Measurements from ENCODE around the gene IQGAP1.

IQGAP1 gene

DNA sequence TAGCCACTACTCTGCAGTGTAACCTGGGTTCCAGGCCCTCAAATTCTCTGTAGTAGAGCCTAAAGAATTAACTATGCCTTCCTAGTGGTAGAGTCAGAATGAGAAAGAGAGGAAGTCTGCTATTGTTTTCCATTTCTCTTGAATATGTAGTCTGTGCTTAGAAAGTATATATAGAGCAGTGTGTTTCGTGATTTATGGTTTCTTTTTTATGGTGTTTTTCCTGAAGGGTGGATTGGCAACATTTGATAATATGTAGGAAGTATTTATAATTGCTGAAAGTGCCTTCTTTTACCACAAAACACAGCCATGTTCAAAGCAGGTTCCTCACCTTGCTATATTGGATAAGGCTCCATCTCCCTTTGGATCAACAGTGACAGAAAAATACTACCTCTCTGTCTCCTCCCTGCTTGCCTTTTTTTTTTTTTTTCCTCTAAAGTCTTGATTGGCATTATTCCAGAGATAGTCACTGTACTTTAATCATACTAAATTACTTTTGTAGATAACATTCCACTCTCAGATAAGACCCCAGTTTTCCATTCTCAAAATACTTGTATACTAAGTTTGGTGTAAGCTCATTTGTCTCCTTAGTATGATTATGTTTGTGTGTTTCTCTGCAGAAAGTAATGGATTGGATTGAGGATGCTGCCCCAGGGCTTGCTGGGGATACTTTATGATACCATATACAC lies 47.8 kb downstream of the IQGAP1 start:
- DNase-seq (ENCODE audit: low read depth in 1 of 2, low spot score in 1 of 2): no peak

DNA sequence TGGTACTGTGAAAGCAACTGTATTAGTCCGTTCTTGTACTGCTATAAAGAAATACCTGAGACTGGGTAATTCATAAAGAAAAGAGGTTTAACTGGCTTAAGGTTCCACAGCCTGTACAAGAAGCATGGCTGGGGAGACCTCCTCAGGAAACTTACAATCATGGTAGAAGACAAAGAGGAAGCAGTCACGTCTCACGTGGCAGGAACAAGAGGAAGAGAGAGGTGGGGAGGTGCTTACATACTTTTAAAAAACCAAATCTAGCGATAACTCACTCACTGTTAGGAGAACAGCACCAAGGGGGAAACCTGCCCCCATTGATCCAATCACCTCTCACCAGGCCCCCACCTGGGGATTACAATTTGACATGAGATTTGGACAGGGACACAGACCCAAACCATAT lies 48.9 kb downstream of the IQGAP1 start:
- DNase-seq (ENCODE audit: low read depth in 1 of 2, low spot score in 1 of 2): no peak

DNA sequence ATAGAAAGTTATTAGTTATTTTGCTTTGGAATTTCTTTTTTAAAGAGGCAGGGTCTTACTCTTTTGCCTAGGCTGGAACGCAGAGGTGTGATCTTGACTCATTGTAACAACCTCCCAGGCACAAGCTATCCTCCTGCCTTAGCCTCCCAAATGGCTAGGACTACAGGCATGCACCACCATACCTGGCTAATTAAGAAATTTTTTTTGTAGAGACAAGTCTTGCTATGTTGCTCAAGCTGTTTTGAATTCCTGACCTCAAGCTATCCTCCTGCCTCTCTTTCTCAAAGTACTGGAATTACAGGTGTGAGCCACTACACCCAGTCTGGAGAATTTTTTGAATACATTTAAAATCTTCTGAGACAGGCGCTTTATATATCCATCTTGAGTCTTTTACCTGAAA lies 49.5 kb downstream of the IQGAP1 start:
- DNase-seq (ENCODE audit: low read depth in 1 of 2, low spot score in 1 of 2): no peak

DNA sequence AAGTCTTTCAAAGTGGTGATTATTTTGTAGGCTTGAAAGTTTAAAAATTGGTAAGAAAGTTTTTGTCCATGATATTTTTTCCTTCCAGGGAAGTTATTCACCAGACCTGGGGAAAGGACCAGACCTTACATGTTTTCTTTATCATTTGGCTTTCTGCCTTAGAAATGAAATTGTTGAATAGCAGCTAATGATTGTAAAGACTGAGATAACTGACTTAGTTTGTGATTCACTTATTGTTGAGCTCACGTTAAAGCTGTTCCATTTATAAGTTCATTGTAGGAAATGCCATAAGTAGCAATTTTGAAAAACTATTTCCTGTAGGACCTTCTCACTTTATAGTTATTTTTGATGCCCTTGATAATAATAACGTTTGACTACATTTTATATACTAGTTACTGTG lies 51.9 kb downstream of the IQGAP1 start:
- no peak for DNase-seq (ENCODE audit: low read depth in 1 of 2, low spot score in 1 of 2)

DNA sequence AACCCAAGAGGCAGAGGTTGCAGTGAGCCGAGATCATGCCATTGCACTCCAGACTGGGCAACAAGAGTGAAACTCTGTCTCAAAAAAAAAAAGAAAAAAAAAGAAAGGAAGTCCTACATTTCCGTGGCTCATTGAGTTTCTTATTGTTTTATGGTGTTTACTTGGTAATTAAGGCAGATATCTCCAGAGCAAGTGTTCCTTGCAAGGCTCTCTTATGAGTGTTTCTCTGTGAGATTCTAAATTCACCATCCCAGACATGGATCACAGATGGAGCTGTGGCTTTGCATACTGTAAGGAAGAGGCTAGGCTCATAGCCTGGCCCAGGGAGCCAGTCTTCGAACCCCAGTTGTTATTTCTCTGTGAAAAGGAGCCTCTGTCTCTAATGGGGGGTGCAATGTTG lies 53.0 kb downstream of the IQGAP1 start:
- no peak for DNase-seq (ENCODE audit: low read depth in 1 of 2, low spot score in 1 of 2)

DNA sequence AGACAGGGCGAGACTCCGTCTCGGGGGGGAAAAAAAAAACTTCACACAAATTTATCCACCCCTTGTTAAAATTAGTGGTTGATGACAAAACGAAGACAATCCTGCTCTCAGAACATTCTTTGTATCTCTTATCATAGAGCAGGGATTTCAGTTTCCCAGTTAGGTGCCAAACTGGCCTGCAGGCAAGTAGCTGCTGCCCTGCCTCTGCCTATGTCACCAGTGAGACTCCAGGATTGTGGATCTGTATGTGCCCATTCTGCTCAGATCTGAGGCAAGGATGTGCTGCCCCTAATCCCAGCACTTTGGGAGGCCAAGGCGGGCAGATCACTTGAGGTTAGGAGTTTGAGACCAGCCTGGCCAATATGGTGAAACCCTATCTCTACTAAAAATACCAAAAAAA lies 54.4 kb downstream of the IQGAP1 start:
- no peak for DNase-seq (ENCODE audit: low read depth in 1 of 2, low spot score in 1 of 2)

DNA sequence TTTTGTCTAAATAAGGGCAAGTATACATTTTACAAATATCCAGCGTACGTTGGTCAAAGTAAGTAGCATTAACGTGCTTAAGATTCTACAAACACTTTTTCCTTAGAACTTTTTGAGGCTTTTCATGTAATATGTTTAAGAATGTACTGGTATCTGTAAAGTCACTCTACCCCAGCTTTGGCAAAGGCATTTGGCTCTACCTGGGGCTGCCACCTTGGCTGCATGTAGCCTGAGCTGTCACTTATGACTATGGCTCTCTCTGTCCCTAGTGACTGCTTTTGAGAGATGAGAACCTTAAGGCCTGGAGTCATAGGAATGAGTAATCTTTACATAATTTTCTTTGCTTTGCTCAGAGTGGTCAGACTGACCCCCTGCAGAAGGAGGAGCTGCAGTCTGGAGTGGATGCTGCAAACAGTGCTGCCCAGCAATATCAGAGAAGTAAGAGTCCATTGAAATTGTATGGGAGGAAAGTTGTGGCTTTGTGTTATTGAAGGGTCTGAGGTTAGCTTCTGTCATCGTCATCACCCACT lies 61.2 kb downstream of the IQGAP1 start:
- DNase-seq (ENCODE audit: low read depth in 1 of 2, low spot score in 1 of 2): no peak

DNA sequence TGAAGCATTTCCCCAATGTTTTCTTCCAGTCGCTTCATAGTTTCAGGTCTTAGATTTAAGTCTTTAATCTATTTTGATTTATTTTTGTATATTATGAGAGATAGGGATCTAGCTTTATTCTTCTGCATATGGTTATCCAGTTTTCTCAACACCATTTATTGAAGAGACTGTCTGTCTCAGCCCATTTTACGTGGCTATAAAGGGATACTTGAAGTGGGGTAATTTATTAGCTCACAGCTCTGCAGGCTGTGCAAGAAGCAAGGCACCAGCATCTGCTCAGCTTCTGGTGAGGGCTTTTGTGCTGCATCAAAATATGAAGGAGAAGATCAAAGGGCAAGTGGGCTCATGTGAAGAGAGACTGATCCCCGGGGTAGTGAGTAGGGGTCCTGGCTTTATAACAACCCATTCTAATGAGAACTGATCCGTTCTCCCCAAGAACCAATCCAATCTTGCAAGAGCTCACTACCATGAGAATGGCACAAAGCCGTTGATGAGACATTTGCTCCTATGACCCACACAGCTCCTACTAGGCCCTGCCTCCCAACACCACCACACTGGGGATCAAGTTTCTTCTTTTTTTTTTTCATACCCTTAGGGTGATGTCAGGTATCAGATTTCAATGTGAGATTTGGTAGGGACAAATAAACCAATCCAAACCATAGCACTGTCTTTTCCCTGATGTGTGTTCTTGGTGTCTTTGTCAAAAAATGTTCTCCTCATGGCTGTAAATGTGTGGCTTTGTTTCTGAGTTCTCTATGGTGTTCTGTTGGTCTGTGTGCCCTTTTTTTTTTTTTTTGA lies 63.2 kb downstream of the IQGAP1 start:
- DNase-seq (ENCODE audit: low read depth in 1 of 2, low spot score in 1 of 2): no peak

DNA sequence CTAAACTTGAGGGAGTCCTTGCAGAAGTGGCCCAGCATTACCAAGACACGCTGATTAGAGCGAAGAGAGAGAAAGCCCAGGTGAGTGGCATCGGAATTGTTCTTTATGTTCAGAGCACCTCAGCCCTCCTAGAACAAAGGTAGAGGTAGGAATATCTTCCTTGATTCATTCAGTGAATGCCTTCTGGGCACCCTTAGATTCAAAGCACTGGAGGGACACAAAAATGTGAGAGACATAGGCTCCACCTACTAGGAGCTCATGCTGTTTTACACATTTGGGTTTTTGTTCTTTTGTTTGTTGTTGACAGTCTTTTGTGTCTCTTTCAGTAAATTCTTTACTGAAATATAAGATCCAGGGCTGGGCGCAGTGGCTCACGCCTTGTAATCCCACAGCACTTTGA lies 68.2 kb downstream of the IQGAP1 start:
- no peak for DNase-seq (ENCODE audit: low read depth in 1 of 2, low spot score in 1 of 2)

DNA sequence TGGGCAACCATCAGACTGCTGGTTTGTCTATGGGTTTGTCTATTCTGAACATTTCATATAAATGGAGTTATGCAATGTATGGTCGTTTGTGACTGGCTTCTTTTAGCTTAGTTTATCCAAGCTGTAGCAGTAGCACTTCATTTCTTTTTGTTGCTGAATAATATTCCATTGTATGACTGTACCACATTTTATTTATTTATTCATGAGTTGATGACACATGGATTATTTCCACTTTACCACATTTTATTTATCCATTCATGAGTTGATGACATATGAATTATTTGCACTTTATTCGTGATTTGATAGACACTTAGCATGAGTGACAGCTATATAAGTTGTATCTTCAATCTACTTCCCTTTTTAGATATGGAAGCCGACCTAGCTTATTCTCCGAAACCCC lies 70.0 kb downstream of the IQGAP1 start:
- no peak for DNase-seq (ENCODE audit: low read depth in 1 of 2, low spot score in 1 of 2)

DNA sequence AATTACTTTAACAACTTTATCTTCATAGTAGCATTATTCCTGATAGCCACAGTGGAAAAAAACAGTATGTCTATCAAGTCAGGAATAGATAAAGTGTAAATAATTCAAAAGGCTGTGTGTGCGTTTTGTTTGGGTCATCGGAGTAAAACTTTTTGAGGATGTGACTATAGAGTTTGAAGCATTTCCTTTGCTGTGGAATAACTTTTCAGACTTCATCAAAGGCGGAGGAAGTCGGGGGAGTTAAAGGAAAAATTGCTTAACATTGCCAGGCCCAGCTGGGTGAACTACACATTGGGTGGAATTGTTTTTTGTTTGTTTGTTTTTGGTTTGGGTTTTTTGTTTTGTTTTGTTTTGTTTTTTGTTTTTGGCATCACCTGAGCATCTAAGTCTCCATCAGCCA lies 71.3 kb downstream of the IQGAP1 start:
- no peak for DNase-seq (ENCODE audit: low read depth in 1 of 2, low spot score in 1 of 2)

DNA sequence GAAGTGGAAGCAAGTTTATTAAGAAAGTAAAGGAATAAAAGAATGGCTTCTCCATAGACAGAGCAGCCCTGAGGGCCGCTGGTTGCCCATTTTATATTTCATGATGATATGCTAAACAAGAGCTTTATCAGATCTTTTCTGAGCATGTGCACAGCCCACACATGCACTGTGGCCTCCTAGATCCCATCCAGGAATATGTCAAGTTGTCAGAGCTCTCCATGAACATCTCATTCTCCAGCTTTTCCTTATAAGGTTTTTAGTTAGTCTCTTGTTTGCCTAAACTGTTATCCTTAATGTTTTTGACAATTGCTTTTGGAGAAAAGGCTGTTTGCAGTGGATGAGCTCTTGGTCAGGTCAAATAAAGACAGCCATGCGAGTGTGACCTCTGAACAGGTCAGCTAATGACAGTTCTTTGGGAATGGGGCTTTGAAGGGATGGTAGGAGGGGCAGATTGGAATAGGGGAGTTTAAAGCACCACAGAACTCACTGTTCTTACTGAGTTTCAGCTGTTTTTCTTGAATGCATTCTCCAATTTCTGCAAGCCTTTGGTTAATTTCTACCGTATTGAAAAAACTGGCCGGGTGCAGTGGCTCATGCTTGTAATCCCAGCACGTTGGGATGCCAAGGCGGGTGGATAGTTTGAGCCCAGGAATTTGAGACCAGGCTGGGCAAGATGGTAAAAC lies 72.2 kb downstream of the IQGAP1 start:
- DNase-seq (ENCODE audit: low read depth in 1 of 2, low spot score in 1 of 2): no peak

DNA sequence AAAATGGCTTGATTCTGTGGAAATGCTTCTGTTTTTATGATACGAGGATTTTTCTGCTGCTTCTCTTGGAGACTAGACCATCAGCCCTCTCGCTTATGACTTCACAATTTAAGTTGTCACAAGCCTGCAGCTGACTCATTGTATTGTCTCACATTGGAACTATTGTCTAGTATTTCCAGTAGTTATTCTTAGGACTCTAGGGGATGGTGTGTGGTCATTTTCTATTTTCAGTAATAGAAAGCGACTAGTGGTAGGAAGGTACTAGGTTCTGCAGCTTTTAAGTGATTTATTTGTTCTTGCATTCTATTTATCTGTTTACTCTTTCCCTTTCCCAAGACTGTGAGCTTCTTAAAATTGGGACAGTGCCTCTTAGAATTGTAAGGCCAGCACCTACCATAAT lies 75.3 kb downstream of the IQGAP1 start:
- DNase-seq (ENCODE audit: low read depth in 1 of 2, low spot score in 1 of 2): no peak

DNA sequence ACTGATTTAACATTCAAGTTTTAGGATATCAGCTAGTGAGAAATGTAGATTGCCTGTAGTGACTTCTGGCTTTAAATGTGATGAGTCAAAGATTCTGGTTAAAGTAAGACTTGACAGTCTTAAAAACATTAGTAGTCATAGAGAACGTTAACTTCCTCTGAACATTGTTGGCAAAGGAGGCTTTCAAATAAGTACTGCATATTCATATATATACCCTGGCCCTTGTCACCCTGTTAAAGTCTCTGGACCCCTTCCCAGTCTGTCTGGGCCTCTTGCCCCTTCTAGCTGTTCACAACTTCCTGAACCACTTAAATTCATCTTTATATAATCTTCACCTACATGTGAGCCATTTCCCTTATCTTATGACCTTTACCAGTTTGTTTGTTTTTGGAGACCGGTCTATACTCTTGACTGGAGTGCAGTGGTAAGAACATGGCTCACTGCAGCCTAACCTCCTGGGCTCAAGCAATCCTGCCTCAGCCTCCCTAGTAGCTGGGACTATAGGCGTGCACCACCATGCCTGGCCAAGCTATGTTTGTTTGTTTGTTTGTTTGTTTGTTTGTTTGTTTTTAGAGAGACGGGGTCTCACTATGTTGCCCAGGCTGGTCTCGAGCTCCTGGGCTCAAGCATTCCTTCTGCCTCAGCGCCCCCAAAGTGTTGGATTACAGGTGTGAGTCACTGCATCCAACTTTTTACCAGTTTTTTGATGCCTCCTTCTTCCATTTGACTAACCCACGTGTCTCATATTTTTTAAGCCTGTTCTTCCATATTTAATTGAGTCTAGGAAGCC lies 77.3 kb downstream of the IQGAP1 start:
- no peak for DNase-seq (ENCODE audit: low read depth in 1 of 2, low spot score in 1 of 2)

DNA sequence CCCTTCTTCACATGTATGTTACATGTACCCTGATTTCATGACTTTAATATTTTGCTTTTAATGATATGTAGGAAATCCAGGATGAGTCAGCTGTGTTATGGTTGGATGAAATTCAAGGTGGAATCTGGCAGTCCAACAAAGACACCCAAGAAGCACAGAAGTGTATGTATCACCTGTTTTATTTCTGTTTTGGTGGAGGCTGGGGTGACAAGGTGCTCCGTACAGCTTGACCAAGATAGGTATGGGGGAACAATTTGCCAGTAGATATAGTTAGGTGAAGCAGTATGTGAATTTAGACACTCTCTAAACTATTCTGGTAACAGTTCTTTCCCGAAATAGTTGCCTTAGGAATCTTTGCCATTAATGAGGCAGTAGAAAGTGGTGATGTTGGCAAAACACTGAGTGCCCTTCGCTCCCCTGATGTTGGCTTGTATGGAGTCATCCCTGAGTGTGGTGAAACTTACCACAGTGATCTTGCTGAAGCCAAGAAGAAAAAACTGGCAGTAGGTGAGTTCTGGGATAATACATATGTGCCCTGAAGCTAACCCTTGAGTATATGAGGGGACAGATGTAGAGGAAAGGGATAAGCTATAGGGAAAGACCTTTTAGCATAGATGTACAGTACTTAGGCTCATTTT lies 78.0 kb downstream of the IQGAP1 start:
- DNase-seq (ENCODE audit: low read depth in 1 of 2, low spot score in 1 of 2): no peak

DNA sequence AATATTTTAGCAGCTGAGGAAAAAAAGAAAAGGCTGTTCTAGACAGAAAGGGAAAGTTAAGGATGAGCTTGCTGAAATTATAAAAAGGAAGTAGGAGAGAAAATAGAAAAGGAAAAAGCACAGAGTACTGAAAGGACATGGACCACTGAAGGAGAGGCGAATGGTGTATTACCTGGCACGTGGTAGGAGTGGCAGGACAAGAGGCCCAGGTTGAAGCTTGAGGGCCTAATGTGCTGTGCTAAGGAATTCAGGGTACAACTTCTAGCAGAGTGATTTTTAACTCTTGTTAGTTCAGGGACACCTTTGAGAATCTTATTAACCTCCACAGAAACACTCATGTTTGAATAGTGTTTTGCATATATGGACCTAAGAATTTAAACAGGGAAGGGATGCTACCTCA lies 81.7 kb downstream of the IQGAP1 start:
- no peak for DNase-seq (ENCODE audit: low read depth in 1 of 2, low spot score in 1 of 2)

DNA sequence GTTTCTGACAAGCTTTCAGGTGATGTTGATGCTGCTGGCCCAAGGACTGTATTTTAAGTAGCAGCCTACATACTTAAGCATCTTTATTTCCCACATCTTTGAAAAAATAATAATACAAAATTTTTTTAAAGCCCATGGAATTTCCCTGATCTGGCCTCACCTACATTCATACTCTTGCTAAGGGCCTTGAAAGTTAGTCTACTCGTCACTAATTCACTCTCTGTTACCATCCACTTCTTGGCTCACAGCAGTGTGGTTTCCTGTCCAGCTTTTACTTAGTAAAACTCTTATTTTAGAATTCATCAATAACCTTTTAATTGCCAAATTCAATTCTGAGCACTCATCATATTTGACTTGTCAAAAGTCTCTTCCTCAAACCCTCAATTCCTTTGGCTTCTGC lies 82.4 kb downstream of the IQGAP1 start:
- no peak for DNase-seq (ENCODE audit: low read depth in 1 of 2, low spot score in 1 of 2)

DNA sequence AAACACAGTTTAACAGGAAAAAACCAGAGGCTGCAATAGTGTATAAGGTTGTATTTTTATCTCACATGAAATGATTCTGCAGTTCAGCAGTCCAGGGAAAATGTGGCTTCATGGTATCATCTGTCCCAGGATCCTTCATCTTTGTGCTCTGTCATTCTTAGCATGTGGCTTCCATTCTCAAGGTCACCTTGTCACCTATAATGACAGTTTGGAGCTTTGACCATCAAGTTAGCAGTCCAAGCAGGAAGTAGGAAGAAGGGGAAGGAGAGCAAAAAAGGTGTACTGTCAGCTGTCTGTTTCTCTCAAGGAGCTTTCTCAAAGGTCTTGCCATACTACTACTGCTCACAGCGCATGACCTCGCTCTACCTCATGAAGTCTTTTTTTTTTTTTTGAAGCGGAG lies 83.1 kb downstream of the IQGAP1 start:
- DNase-seq (ENCODE audit: low read depth in 1 of 2, low spot score in 1 of 2): no peak

DNA sequence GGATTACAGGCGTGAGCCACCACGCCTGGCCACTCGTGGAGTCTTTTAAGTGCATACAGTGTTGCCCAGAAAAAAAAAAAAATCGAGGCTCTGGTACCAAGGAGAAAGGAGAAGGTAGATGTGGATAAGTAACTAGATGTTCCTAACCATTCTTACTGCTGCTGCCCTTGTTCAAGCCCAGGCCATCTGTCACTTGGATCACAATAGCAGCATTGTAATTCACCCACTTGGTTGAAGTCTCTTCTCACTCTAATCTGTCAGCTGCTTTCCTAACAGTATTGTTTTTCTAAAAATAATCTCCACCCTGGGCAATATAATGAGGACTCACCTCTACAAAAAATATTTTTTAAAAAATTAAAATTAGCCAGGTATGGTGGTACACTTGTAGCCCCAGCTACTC lies 83.7 kb downstream of the IQGAP1 start:
- no peak for DNase-seq (ENCODE audit: low read depth in 1 of 2, low spot score in 1 of 2)

DNA sequence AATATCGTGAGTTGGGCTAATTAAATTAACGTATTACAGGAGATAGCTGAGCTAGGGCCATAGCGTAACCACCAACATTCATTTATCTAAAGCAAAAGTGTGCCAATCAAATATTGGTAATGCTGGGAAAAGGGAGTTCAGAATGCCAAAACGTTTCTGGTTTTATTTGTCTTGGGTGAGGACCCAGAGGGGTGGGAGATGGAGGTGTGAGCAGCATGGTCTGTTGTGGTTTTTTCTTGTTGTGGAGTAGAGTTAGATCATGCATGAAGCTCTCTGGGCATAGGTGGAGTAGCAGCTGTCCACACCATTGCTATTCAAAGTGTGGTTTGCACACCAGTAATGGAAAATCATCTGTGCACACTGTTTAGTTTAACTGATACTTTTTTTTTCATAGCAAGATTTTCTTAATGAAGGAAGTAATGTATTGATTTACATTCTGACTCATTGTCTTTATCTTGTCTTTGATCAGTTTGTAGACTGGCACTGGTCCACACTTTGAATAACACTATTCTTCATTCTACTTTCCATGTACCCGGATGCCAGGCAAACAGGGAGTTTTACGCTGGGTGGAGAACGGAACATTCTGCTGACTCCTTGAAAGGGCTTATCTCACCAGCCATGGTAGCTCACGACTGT lies 90.9 kb downstream of the IQGAP1 start:
- no peak for DNase-seq (ENCODE audit: low read depth in 1 of 2, low spot score in 1 of 2)
